IMR-90 (cell line): ENCODE measurements around the gene PODNL1. TPM values are rescaled to one million over a fixed set of nuclear protein-coding genes. Genes with fewer than 3 reads are reported as not detected.

Experiments used
- ATAC-seq: fragments of 200-7000 bp; cut with Tn5 transposase; 2 replicates; pipeline ENCODE4 v1.9.1; 2020; ENCODE audit warnings: low read depth, mild to moderate bottlenecking, moderate library complexity
- BruUV-seq: library from RNA; stranded (reverse); fragments of 400-500 nt; replicated peaks from 2 replicates; lab custom pipeline; 2021; lab: Mats Ljungman, UMichigan
- CTCF ChIA-PET: fragments of 300-600 bp; formaldehyde crosslinking; extraction: SDS; loops from one replicate; lab custom pipeline; 2021; ENCODE audit warnings: antibody characterized with exemption; lab: Yijun Ruan, JAX
- POLR2A ChIA-PET: fragments of 300-600 bp; sonication (Branson Sonifier 250); formaldehyde crosslinking; loops from one replicate; lab custom pipeline; 2022; ENCODE audit warnings: antibody characterized with exemption; ENCODE audit not compliant: unreplicated experiment; lab: Charles Lee
- DNase-seq: peaks from one replicate; pipeline ENCODE4 v3.0.0; 2013
- H2AFZ ChIP-seq: replicated peaks from 2 replicates; pipeline ENCODE3; 2013; ENCODE audit warnings: low read length, mild to moderate bottlenecking; ENCODE audit not compliant: poor library complexity
- H2AK5ac ChIP-seq: 2 replicates; pipeline ENCODE4 v1.6.1; 2013; ENCODE audit warnings: low read depth, low read length, inconsistent platforms
- H2AK9ac ChIP-seq: replicated peaks from 2 replicates; pipeline ENCODE3; 2013; ENCODE audit warnings: mild to moderate bottlenecking, low read depth, low read length, moderate library complexity; ENCODE audit not compliant: poor library complexity
- H2BK120ac ChIP-seq: 2 replicates; pipeline ENCODE4 v1.6.1; 2013; ENCODE audit warnings: low read depth, low read length, inconsistent platforms
- H2BK15ac ChIP-seq: 3 replicates; pipeline ENCODE4 v1.6.1; 2013; ENCODE audit warnings: low read depth, low read length, inconsistent platforms
- H2BK20ac ChIP-seq: 2 replicates; pipeline ENCODE4 v1.6.1; 2013; ENCODE audit warnings: low read depth, mild to moderate bottlenecking, inconsistent platforms, low read length, moderate library complexity
- H2BK5ac ChIP-seq: 2 replicates; pipeline ENCODE4 v1.6.1; 2013; ENCODE audit warnings: mild to moderate bottlenecking, low read depth, low read length, inconsistent platforms; ENCODE audit not compliant: poor library complexity, severe bottlenecking
- H3K14ac ChIP-seq: replicated peaks from 2 replicates; pipeline ENCODE4 v1.6.1; 2013; ENCODE audit warnings: low read depth, low read length, inconsistent platforms
- H3K18ac ChIP-seq: 2 replicates; pipeline ENCODE4 v1.6.1; 2013; ENCODE audit warnings: low read depth, low read length, control low read depth
- H3K23ac ChIP-seq: 2 replicates; pipeline ENCODE4 v1.6.1; 2013; ENCODE audit warnings: low read depth, low read length, inconsistent platforms
- H3K27ac ChIP-seq: 2 replicates; pipeline ENCODE4 v1.5.1; 2013; ENCODE audit warnings: mild to moderate bottlenecking, control low read depth, low read length; ENCODE audit not compliant: insufficient read depth
- H3K27me3 ChIP-seq: 2 replicates; pipeline ENCODE4 v1.6.1; 2013; ENCODE audit warnings: low read length; ENCODE audit not compliant: control insufficient read depth, insufficient read depth
- H3K36me3 ChIP-seq: 2 replicates; pipeline ENCODE4 v1.6.1; 2013; ENCODE audit warnings: low read length, mixed read lengths; ENCODE audit not compliant: control insufficient read depth, insufficient read depth
- H3K4ac ChIP-seq: 2 replicates; pipeline ENCODE4 v1.6.1; 2013; ENCODE audit warnings: low read depth, low read length, inconsistent platforms
- H3K4me1 ChIP-seq: 2 replicates; pipeline ENCODE4 v1.6.1; 2013; ENCODE audit warnings: low read length, mixed read lengths; ENCODE audit not compliant: control insufficient read depth, insufficient read depth
- H3K4me2 ChIP-seq: 2 replicates; pipeline ENCODE4 v1.6.1; 2013; ENCODE audit warnings: low read depth, mild to moderate bottlenecking, control low read depth, low read length, moderate library complexity
- H3K4me3 ChIP-seq: 2 replicates; pipeline ENCODE4 v1.5.1; 2013; ENCODE audit warnings: low read depth, mild to moderate bottlenecking, control low read depth, low read length, moderate library complexity; ENCODE audit not compliant: insufficient read depth
- H3K56ac ChIP-seq: 2 replicates; pipeline ENCODE4 v1.6.1; 2013; ENCODE audit warnings: low read length, inconsistent platforms; ENCODE audit not compliant: insufficient read depth; ENCODE audit errors: extremely low read depth
- H3K79me1 ChIP-seq, 2 experiments: 2 replicates each; pipeline ENCODE4 v1.6.1; 2013; ENCODE audit warnings: low read length in 2 of 2, inconsistent platforms in 1 of 2, low read depth in 1 of 2
- H3K9ac ChIP-seq: 2 replicates; pipeline ENCODE4 v1.6.1; 2013; ENCODE audit warnings: low read depth, low read length, control low read depth
- H3K9me1 ChIP-seq: 2 replicates; pipeline ENCODE4 v1.6.1; 2013; ENCODE audit warnings: low read length, inconsistent platforms; ENCODE audit not compliant: insufficient read depth
- H3K9me3 ChIP-seq: 2 replicates; pipeline ENCODE4 v1.6.1; 2013; ENCODE audit warnings: low read length; ENCODE audit not compliant: control insufficient read depth, insufficient read depth
- H4K20me1 ChIP-seq: 2 replicates; pipeline ENCODE4 v1.6.1; 2013; ENCODE audit warnings: low read length, inconsistent platforms; ENCODE audit not compliant: insufficient read depth
- H4K5ac ChIP-seq: 2 replicates; pipeline ENCODE4 v1.6.1; 2013; ENCODE audit warnings: mild to moderate bottlenecking, low read depth, low read length, control low read depth
- H4K8ac ChIP-seq, 2 experiments: 2 replicates each; pipeline ENCODE4 v1.6.1; 2013; ENCODE audit warnings: low read depth in 2 of 2, low read length in 2 of 2, control low read depth in 1 of 2, inconsistent platforms in 1 of 2
- H4K91ac ChIP-seq: 2 replicates; pipeline ENCODE4 v1.6.1; 2013; ENCODE audit warnings: low read depth, low read length, inconsistent platforms; ENCODE audit not compliant: insufficient read depth
- MAZ ChIP-seq: IDR thresholded peaks from 2 replicates; pipeline ENCODE4 v1.6.1; 2012; ENCODE audit warnings: low read depth, mild to moderate bottlenecking, low read length, improper control_type of control experiment, moderate library complexity, borderline replicate concordance
- NFE2L2 ChIP-seq: fragments of 150-350 bp; IDR thresholded peaks from 2 replicates; pipeline ENCODE4 v1.6.1; 2016; ENCODE audit warnings: low read depth, mild to moderate bottlenecking, low read length
- POLR2A ChIP-seq: IDR thresholded peaks from 2 replicates; pipeline ENCODE4 v1.6.1; 2012; ENCODE audit warnings: mild to moderate bottlenecking, low read depth, low read length
- RCOR1 ChIP-seq: IDR thresholded peaks from 2 replicates; pipeline ENCODE4 v1.6.1; 2012; ENCODE audit warnings: mild to moderate bottlenecking, low read length, improper control_type of control experiment; ENCODE audit not compliant: insufficient replicate concordance
- RFX5 ChIP-seq: IDR thresholded peaks from 2 replicates; pipeline ENCODE4 v1.8.0; 2012; ENCODE audit warnings: low read depth, mild to moderate bottlenecking, low read length, moderate library complexity
- WGBS, 2 experiments: methylation state at CpG; one replicate each; pipeline versions ENCODE4 v1.1.5 to v1.1.7; 2013; ENCODE audit warnings: missing lambda C conversion rate in 2 of 2; ENCODE audit not compliant: insufficient read length in 1 of 2; ENCODE audit errors: extremely low coverage in 2 of 2; 5-methylcytosine and 5-hydroxymethylcytosine counted together
- dilution Hi-C: fragments of 300-500 bp; cut with HindIII; formaldehyde crosslinking; loops from one replicate; pipeline ENCODE4 v1.14.3; 2018; ENCODE audit warnings: low sequenced_read_pairs; ENCODE audit not compliant: unreplicated experiment
- in situ Hi-C: fragments of 300-500 bp; cut with MboI; formaldehyde crosslinking; loops from 3 replicates; pipeline ENCODE4 v1.14.3; 2019; ENCODE audit warnings: low sequenced_read_pairs, inconsistent platforms, mixed read lengths
- intact Hi-C: fragments of 100-400 bp; cut with micrococcal nuclease; formaldehyde crosslinking; loops from 2 replicates; pipeline ENCODE4 v1.10.0; 2022
- polyA plus RNA-seq, 3 experiments: library from polyadenylated mRNA; depleted of rRNA; stranded (reverse); fragments of >200 nt; gene quantifications; 2 replicates each; pipeline ENCODE4 v1.2.3, GENCODE V29; 2012; ENCODE audit warnings: low replicate concordance in 1 of 3
- total RNA-seq: library from RNA; depleted of rRNA; stranded (reverse); fragments of >200 nt; gene quantifications from 2 replicates; pipeline ENCODE4 v1.2.3, GENCODE V29; 2012

The PODNL1 gene
- total and polyA plus RNA-seq, 2 of the 4 experiments (the other 2 are of a cell fraction): under 0.01 to 2.4 TPM

DNA sequence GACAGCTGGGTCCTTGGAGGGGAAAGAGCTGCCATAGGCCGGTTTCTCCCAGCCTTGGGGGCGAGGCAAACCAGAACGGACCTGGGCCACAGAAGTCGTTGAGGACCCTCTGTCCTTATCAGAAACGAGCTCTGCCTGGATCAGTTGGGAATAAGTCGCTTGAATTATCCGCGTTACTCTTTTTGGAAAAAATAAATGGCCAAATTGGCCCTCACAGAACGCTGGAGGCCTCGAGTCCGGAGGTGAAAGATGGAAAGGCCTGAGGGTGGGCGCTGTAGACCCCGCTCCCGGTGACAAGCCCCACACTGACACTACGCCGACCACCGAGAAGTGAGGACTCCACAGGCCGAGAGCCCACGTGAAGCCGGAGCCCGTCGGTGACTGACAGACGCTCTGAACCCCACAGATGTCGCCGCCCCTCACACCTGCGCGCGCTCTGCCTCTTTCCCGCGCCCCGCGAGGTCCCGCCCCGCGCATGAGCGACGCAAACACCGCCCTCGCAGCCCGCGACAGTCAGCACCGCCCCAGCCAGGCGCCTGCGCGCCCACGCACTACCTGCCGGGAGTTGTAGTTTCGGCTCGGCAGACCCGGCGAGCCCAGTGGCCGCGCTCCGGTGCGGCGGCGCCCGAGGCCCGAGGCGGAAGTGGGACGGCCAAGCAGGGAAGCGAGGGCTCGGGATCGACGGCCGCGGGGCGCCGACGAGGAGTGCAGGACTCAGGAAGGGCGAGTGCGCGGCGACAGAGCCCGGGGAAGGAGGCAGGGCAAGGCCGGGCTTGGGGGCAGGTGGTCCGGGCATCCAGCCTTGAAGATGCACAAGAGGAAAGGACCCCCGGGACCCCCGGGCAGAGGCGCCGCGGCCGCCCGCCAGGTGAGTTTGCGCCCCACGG lies 32.3 kb downstream of the PODNL1 start, which contains the start of the genes BRME1 and CC2D1A:
TSS of gene BRME1 (minus strand) at position 484 of the 887 bp plus-strand sequence. CDS start 1,225 bp downstream, outside the sequence.
TSS of gene CC2D1A (plus strand) at position 568 of the 887 bp plus-strand sequence. CDS start at position 809, 241 bp downstream.
- TF ChIP-seq RFX5 (no peak), NFE2L2 (no peak), POLR2A (no peak), MAZ (peak; percentile 50; the same call in 1 of the 2 replicates), RCOR1 (no peak)
- in situ Hi-C loops: no loop called here
- H3K4me3 ChIP-seq: peak within 1 kb of the TSS; percentile 97
- WGBS, 2 experiments: 6% methylated on average over 61 of the region's 86 CpGs; no CpG with 5 or more reads in 1 of the 2 experiments
- ChIA-PET POLR2A (no interaction called here), CTCF (no interaction called here)
- H4K8ac ChIP-seq: peak within 1 kb of the TSS; percentile 53 to 96
- H2BK5ac ChIP-seq: peak within 1 kb of the TSS; percentile 34
- peak within 1 kb of the TSS; percentile 46 for H3K56ac ChIP-seq
- DNase-seq: peak; percentile 75
- H2AK9ac ChIP-seq: peak within 1 kb of the TSS; percentile 74
- H3K9me1 ChIP-seq: no peaks in the 10 kb centered on the region; the same call in none of the 2 replicates
- no peaks in the 10 kb centered on the region for H3K27me3 ChIP-seq
- intact Hi-C loops: no loop called here
- H4K5ac ChIP-seq: peak within 1 kb of the TSS; percentile 82
- H2AFZ ChIP-seq: peak within 1 kb of the TSS; percentile 100
- H3K36me3 ChIP-seq: peaks cover 7% of the 10 kb centered on the region
- ATAC-seq: peak; percentile 100
- no peak within 1 kb of the TSS for H2BK20ac ChIP-seq
- peak within 1 kb of the TSS; percentile 74 for H3K4ac ChIP-seq
- H3K4me1 ChIP-seq: no peaks in the 10 kb centered on the region; the same call in 1 of the 2 replicates
- peak within 1 kb of the TSS; percentile 97 for H3K4me2 ChIP-seq
- H2BK120ac ChIP-seq: no peak within 1 kb of the TSS
- no peak within 1 kb of the TSS for H2BK15ac ChIP-seq
- H3K23ac ChIP-seq: peak within 1 kb of the TSS; percentile 70
- peak within 1 kb of the TSS; percentile 51; the same call in 1 of the 2 replicates for H4K91ac ChIP-seq
- H3K18ac ChIP-seq: peak within 1 kb of the TSS; percentile 40; the same call in 1 of the 2 replicates
- no peaks in the 10 kb centered on the region for H3K9me3 ChIP-seq
- dilution Hi-C loops: no loop called here
- H3K9ac ChIP-seq: peak within 1 kb of the TSS; percentile 96
- no TSS peak for BruUV-seq
- peaks cover 6 to 8% of the 10 kb centered on the region in 2 experiments for H3K79me1 ChIP-seq
- peak within 1 kb of the TSS; percentile 64 for H2AK5ac ChIP-seq
- no peaks in the 10 kb centered on the region for H4K20me1 ChIP-seq
- peak within 1 kb of the TSS; percentile 82 for H3K14ac ChIP-seq
- H3K27ac ChIP-seq: peak within 1 kb of the TSS; percentile 79
